IgD-negative memory B cell (primary cell): ENCODE data around the gene VMP1. TPM values are rescaled to one million over a fixed set of nuclear protein-coding genes. Genes with fewer than 3 reads are reported as not detected.
"Not testable (repeated sequence)": the region's sequence is repeated elsewhere in the genome, so short reads cannot be mapped to it uniquely, and the experiment has no call there.

ENCODE experiments used
- H3K27ac Mint-ChIP-seq, 3 donors: one replicate each; pipeline ENCODE4 v1.8.0; 2020 to 2022; ENCODE audit warnings: mild to moderate bottlenecking in 3 of 3, mixed read lengths in 3 of 3, moderate library complexity in 1 of 3
- H3K27me3 Mint-ChIP-seq: one replicate; pipeline ENCODE4 v1.8.0; 2021; ENCODE audit warnings: mixed read lengths
- H3K36me3 Mint-ChIP-seq: one replicate; pipeline ENCODE4 v1.8.0; 2020; ENCODE audit warnings: mild to moderate bottlenecking, mixed read lengths
- H3K4me1 Mint-ChIP-seq, 3 donors: one replicate each; pipeline ENCODE4 v1.8.0; 2020 to 2022; ENCODE audit warnings: mixed read lengths in 3 of 3, mild to moderate bottlenecking in 1 of 3
- H3K4me3 Mint-ChIP-seq, 4 donors: one replicate each; pipeline ENCODE4 v1.8.0; 2020 to 2022; ENCODE audit warnings: mild to moderate bottlenecking in 4 of 4, mixed read lengths in 4 of 4, moderate library complexity in 3 of 4
- H3K9me3 Mint-ChIP-seq, 3 donors: one replicate each; pipeline ENCODE4 v1.8.0; 2020 to 2021; ENCODE audit warnings: mixed read lengths in 3 of 3, mild to moderate bottlenecking in 1 of 3
- polyA plus RNA-seq: library from polyadenylated mRNA; unstranded; fragments of 300-500 nt; fragmentation: Illumina TruSeq; gene quantifications from one replicate; pipeline ENCODE4 v1.2.3, GENCODE V29; 2021

VMP1 gene
- polyA plus RNA-seq, 1 donor from 2014 or later: 35.5 TPM

DNA sequence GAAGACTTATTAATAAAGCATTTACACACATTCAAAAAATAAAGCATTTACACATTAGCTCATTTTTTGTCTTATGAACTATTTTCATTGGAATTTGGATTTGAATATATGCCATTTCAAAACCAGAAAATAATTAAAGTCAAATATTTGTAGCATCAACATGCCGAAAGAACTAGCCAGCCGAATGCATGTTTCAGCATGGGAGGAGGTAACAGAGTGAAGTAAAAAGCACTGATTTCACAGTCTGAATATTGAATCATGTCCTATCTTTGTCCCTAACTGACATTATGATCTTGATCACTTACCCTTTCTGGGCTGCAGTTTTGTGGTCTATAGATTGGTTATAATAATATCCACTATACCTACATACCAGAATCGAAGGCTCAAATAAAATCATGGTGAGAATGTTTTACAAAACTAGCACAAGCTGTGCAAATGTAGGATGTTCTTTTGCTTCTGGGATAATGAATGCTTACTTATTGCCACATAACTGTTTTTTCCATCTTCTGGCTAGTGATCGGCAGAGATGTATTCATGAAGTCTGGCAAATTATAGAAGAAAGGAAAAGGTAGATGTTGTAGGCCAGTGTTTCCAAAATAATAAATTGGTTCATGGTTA lies 100.5 kb downstream of the VMP1 start:
- peaks cover 4% of the 10 kb centered on the region for H3K36me3 Mint-ChIP-seq
- no peaks in the 10 kb centered on the region for H3K27me3 Mint-ChIP-seq
- H3K9me3 Mint-ChIP-seq: no peaks in the 10 kb centered on the region
- H3K4me1 Mint-ChIP-seq: peaks cover 1 to 14% (median 7%) of the 10 kb centered on the region in 3 donors
- no peak overlapping the region for H3K27ac Mint-ChIP-seq
- H3K4me3 Mint-ChIP-seq: no peak overlapping the region

DNA sequence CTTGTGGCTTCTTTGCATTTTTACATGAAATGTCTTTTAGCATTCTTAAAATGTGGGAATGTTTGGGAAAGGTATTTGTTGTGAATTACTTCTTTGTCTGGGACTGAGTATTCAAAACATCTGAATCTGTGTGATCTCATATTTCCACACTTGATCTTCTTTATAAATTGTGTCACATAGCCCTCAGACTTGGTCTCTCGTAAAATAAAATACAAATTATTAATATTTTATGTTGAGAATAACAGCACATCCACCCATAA lies 103.4 kb downstream of the VMP1 start:
- peaks cover 0 to 9% (median 3%) of the 10 kb centered on the region in 3 donors for H3K4me1 Mint-ChIP-seq
- H3K27me3 Mint-ChIP-seq: no peaks in the 10 kb centered on the region

DNA sequence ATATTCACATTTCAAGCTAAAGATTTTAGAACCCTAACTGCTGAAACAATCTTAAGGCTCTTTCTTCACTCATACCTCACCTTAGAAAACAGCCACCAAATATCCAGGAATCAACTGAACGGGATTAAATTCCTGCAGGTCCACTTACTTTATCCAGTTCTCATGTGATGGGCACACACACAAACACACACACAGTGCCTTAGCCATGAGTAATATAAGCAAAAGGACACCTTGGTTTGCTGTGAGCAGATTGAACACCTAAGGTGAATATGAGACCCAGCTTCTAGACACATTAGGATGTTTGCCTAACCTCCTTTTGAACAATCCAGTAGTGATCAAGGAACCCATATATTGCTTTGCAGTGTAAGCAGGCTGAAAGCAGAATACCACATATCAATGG lies 103.8 kb downstream of the VMP1 start:
- Mint-ChIP-seq H3K9me3 (no peaks in the 10 kb centered on the region), H3K4me3 (no peak overlapping the region), H3K27ac (no peak overlapping the region), H3K27me3 (no peaks in the 10 kb centered on the region), H3K36me3 (peaks cover 6% of the 10 kb centered on the region), H3K4me1 (peaks cover 0 to 9% (median 3%) of the 10 kb centered on the region in 3 donors)

More for the DNA sequence above, 103.4 kb downstream of the VMP1 start:
- Mint-ChIP-seq H3K36me3 (peaks cover 5% of the 10 kb centered on the region), H3K9me3 (no peaks in the 10 kb centered on the region), H3K27ac (no peak overlapping the region), H3K4me3 (no peak overlapping the region)

DNA sequence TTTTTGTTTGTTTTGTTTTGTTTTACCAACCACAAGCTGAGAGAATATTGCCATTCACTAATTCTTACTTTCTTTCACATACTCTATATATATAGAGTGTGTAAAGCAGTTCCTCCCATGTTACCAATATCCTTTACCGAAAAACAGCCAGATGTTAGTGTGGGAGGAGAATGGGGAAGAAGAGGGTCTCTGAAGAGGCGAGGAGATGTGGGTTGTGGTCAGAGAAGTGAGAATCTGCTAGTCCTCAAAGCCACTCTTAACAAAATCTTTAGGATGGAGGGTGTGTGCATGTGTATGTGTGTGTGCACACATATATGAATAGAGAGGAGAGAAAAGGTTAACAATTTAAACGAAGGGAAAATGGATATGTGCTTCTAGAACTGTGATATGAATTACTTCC lies 104.7 kb downstream of the VMP1 start:
- H3K36me3 Mint-ChIP-seq: peaks cover 6% of the 10 kb centered on the region
- no peak overlapping the region for H3K4me3 Mint-ChIP-seq
- peaks cover 0 to 9% (median 2%) of the 10 kb centered on the region in 3 donors for H3K4me1 Mint-ChIP-seq
- H3K9me3 Mint-ChIP-seq: no peaks in the 10 kb centered on the region
- no peaks in the 10 kb centered on the region for H3K27me3 Mint-ChIP-seq
- H3K27ac Mint-ChIP-seq: no peak overlapping the region

DNA sequence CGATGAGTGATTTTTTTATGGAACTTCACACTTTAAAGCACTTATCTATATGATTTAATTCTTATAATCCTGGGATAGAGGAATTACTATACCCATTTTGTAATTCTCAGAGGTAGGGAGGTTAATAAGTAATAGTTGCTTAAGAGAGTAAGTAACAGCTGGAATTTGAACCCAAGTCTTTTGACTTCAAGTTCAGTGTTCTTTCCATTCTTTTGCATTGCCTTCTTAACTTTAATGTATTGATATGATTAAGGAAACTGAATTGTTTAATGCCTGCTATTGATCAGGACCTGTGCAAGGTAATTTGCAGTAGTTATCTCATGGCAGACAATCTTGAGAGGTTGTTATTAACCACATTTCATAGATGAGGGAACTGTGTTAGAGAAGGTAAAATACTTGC lies 106.8 kb downstream of the VMP1 start:
- Mint-ChIP-seq H3K4me3 (no peak overlapping the region), H3K4me1 (peaks cover 0 to 9% (median 2%) of the 10 kb centered on the region in 3 donors), H3K9me3 (no peaks in the 10 kb centered on the region), H3K36me3 (peaks cover 6% of the 10 kb centered on the region), H3K27me3 (no peaks in the 10 kb centered on the region), H3K27ac (no peak overlapping the region)

DNA sequence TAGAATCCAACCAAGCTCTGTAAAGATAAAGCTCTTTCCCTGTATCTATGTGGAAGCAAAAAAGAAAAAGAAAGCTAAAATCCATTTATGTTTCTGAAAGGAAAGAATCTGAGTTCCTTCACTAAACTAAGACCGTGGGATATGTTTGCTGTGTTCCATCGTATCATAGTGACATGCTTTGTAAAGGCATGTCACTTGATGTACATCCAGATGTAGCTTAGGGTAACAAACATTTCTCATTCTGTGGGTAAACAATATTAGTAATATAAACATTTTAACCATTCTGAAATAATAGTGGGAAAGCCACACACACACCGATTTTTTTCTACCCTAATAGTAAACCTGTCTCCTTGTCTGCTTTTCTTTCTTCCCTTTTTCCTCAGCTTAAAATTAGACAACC lies 107.2 kb downstream of the VMP1 start:
- Mint-ChIP-seq H3K9me3 (no peaks in the 10 kb centered on the region), H3K27me3 (no peaks in the 10 kb centered on the region), H3K27ac (no peak overlapping the region), H3K4me3 (no peak overlapping the region), H3K36me3 (peaks cover 6% of the 10 kb centered on the region), H3K4me1 (peaks cover 0 to 9% (median 2%) of the 10 kb centered on the region in 3 donors)

DNA sequence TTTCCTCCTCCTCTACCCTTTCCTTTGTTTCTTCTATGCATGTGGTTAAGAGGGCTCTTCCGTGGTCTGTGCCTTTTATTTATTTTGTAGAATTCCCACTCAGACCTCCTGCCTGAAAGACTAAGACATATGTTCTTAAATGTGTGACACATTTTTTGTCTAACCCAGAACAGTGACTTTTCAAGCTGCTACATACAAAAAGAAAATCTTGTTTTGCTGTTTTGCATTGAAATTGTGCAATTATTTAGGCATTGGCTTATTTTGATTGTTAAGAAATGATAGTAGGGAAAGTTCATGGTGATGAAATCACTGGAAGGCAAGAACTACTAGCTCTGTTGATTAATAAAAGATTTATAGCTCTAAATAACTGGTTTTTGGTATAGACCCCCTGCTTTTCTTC lies 108.5 kb downstream of the VMP1 start:
- Mint-ChIP-seq H3K9me3 (no peaks in the 10 kb centered on the region), H3K4me3 (no peak overlapping the region), H3K27me3 (no peaks in the 10 kb centered on the region), H3K36me3 (peaks cover 9% of the 10 kb centered on the region), H3K27ac (no peak overlapping the region), H3K4me1 (peaks cover 0 to 9% (median 2%) of the 10 kb centered on the region in 3 donors)

DNA sequence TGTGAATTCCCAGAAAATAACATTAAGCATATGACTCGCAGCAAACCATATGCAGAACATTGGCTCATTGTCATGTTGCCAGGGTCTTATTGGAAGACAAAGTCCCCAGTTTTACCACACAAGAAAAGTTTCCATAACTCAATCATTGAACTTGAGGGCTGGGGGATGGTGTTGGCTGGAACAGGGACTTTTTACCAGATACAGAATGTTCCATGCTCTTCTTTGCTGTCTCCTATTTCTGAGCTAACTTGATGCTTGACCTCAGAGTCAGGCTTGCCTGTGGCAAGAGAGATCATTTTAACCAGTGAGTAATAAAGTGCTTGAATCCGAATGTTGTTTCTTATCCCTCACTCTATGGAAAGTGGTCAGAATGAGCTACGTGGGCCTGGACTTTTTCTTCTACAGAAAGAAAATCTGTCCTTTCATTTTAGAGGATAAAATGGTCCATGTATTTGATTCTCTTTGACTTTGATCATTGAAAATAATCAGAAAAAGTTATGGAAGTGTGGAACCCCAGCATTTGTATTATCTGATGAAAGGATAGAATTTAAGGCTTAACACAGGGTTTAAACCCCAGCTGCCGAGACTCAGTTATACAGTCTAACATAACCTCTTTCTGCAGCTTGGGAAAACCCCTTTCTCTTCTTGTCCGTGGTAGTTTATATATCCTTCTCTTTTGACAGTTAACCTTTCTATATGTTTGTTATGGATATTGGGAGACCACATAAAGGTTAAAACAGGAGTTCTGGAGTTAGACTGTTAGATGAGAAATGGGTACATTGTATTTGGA lies 118.3 kb downstream of the VMP1 start:
- Mint-ChIP-seq H3K9me3 (no peaks in the 10 kb centered on the region), H3K4me1 (peaks cover 38 to 42% (median 40%) of the 10 kb centered on the region in 3 donors), H3K27me3 (no peaks in the 10 kb centered on the region), H3K36me3 (peaks cover 6% of the 10 kb centered on the region), H3K4me3 (peak overlapping the region in 2 of 4 donors; percentile 30 to 65), H3K27ac (peak overlapping the region in 1 of 3 donors; percentile 12)

DNA sequence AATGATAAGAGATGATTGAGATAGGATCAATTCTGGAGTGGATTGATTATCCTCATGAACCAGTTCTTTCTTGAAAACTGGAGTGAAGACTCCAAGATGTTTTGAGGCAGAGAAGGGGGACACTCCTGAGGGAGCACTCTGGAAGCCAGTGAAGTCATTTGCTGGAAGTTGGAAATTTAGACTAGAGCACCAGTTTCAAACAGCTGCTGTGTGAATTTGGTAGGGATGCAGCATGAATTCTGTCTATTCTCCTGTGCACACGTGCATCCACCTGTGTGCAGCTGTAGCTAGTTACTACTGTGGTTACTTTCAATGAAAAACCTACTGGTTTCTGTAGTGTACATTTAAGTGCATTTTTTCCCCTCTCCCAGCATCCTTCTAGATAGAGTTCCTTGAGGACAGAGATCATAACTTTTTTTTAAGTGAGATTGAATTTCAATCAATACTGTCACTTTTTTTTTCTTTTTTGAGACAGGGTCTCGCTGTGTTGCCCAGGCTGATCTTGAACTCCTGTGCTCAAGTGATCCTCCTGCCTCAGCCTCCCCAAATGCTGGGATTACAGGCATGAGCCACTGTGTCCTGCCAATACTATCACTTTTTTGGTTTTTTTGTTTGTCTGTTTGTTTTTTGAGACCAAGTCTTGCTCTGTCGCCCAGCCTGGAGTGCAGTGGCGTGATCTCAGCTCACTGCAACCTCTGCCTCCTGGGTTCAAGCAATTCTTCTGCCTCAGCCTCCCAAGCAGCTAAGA lies 119.4 kb downstream of the VMP1 start:
- no peaks in the 10 kb centered on the region for H3K27me3 Mint-ChIP-seq

DNA sequence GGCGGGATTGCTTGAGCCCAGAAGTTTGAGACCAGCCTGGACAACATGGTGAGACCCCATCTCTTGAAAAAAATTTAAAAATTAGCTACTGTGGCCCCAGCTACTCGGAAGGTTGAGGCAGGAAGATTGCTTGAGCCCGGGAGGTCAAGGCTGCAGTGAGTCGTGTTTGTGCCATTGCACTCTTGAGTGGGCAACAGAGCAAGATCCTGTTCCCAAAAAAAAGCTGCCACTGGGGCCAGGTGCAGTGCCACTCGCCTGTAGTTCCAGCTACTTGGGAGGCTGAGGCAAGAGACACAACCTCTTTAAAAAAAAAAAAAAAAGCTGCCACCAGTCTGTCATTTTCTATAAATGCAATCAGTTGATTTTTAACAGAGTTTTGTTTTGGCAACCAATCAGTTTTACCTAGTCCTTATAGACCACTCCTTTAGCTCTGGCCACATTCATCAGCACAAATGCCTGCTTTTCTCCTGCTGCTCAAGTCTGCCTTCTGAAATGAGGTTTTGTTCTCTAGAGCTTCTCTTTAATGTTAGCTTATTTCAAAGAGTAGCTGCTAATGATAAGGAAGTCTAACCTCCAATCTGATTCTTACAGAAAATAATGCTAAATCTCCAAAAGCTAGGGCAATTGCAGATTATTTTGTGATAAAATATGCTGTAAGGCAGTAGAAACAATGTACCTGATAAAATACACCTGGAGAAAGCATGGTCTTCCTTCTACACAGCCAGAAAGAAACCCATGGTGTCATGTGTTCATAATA lies 120.4 kb downstream of the VMP1 start:
- Mint-ChIP-seq H3K9me3 (no peaks in the 10 kb centered on the region), H3K27me3 (no peaks in the 10 kb centered on the region), H3K4me3 (peak overlapping the region in 2 of 4 donors; percentile 49 to 51), H3K4me1 (peaks cover 43 to 47% (median 44%) of the 10 kb centered on the region in 3 donors), H3K27ac (peak overlapping the region in 1 of 3 donors; percentile 27), H3K36me3 (peaks cover 3% of the 10 kb centered on the region)

More for the DNA sequence above, 119.4 kb downstream of the VMP1 start:
- peak overlapping the region in 1 of 3 donors; percentile 52 for H3K27ac Mint-ChIP-seq
- H3K36me3 Mint-ChIP-seq: peaks cover 6% of the 10 kb centered on the region
- H3K9me3 Mint-ChIP-seq: no peaks in the 10 kb centered on the region
- H3K4me3 Mint-ChIP-seq: peak overlapping the region in 3 of 4 donors; percentile 37 to 80 (median 67)
- H3K4me1 Mint-ChIP-seq: peaks cover 40 to 47% (median 42%) of the 10 kb centered on the region in 3 donors

DNA sequence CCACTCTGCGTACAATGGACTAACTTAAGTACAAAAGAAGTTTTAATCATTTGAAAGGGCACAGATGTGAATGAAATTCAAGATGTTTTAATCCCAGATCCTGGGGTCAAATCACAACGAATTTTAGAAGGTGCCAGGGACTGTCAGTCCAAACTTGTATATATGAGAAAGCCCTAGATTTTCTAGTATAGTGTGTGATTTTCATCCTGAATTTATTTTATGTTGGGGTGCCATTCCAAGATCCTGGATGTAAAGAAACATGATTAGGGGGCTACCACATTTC lies 121.0 kb downstream of the VMP1 start:
- H3K4me1 Mint-ChIP-seq: peaks cover 48 to 50% (median 49%) of the 10 kb centered on the region in 3 donors
- H3K27me3 Mint-ChIP-seq: no peaks in the 10 kb centered on the region
- peaks cover 2% of the 10 kb centered on the region for H3K36me3 Mint-ChIP-seq
- H3K9me3 Mint-ChIP-seq: no peaks in the 10 kb centered on the region
- peak overlapping the region in 1 of 3 donors; percentile 27 for H3K27ac Mint-ChIP-seq
- H3K4me3 Mint-ChIP-seq: peak overlapping the region in 2 of 4 donors; percentile 51 to 92

DNA sequence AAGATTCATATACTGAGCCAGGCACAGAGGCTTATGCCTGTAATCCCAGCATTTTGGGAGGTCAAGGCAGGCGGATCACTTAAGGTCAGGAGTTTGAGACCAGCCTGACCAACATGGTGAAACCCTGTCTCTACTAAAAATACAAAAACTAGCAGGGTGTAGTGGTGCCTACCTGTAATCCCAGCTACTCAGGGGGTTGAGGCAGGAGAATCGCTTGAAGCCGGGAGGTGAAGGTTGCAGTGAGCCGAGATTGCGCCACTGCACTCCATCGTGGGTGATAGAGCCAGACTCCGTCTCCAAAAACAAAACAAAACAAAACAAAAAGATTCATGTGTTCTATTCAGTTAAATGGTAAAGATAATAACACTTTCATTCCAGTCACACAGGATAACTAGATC lies 121.4 kb downstream of the VMP1 start:
- H3K36me3 Mint-ChIP-seq, H3K9me3 Mint-ChIP-seq, H3K27me3 Mint-ChIP-seq: not testable (repeated sequence)
- Mint-ChIP-seq H3K4me1 (peaks cover 49 to 53% (median 52%) of the 10 kb centered on the region in 3 donors), H3K4me3 (peak overlapping the region; percentile 8 to 92 (median 32)), H3K27ac (peak overlapping the region in 2 of 3 donors; percentile 5 to 27)

DNA sequence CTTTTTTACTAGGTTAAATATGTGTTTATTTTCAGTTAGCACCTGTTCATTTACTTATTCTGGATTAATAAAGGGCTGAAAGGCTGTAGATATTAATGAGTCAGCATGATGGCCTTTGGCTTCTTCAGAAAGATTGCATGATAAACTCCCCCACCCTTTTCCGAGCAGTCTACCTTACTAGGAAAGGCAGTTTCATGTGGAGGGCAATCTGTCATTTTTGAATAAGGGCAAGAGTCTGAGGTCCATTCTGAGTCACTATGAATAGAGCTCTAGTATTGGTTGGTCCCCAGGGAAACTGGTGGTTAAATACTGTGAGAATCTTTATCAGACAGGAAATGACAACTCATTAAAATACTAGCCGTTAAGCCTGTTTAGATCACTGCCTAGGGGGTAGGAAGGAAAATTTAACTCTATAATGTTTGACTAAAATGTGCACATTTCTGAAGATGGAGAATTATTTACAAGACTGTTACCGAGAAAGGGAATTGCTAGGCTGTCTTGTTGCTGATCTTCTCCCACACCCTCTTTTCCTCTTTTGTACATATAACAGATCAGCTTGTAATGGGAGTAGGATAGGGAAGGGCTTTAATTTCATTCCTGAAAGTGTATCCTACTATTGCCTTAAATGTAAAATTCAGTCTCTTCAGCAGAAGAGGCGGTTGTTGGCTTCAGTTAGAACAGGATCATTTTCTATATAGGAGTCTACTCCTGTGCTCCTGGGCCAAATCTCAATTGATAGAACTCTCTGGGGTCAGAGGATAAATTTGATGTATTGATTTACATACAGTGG lies 122.0 kb downstream of the VMP1 start:
- peaks cover 49 to 53% (median 52%) of the 10 kb centered on the region in 3 donors for H3K4me1 Mint-ChIP-seq
- no peaks in the 10 kb centered on the region for H3K27me3 Mint-ChIP-seq
- peak overlapping the region in 2 of 3 donors; percentile 5 to 27 for H3K27ac Mint-ChIP-seq
- no peaks in the 10 kb centered on the region for H3K9me3 Mint-ChIP-seq
- H3K36me3 Mint-ChIP-seq: peaks cover 2% of the 10 kb centered on the region
- peak overlapping the region; percentile 8 to 92 (median 32) for H3K4me3 Mint-ChIP-seq

DNA sequence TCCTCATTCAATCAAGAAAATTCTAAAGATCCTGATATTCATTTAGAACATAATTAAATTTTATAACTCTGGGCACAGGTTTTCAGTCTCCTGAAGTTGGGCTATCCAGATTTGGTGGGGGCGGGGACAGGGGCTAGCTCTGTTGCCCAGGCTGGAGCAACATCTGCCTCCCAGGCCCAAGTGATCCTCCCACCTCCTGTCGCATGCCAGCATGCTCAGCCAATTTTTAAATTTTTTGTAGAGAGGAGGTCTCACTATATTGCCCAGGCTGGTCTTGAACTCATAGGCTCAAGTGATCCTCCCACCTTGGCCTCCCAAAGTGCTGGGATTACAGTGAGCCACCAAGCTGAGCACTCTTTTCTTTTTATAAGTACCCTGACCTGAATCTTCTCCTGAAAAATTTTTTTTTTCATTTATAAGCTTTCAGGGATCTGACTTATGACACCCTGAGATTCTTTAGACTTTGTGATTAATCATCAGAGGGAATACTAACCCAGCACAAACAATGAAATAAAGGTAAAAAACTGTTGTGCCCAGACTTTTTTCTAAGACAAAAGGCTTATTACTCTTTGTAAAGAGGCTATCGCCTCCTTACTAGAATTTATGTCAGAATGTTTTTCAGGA lies 122.7 kb downstream of the VMP1 start:
- Mint-ChIP-seq H3K36me3 (peaks cover 2% of the 10 kb centered on the region), H3K9me3 (no peaks in the 10 kb centered on the region), H3K27ac (no peak overlapping the region), H3K4me1 (peaks cover 49 to 53% (median 52%) of the 10 kb centered on the region in 3 donors), H3K27me3 (no peaks in the 10 kb centered on the region), H3K4me3 (peak overlapping the region in 1 of 4 donors; percentile 49)
